Prostate gland (tissue), 2 donors: ENCODE results near the gene KCNAB1.

Source experiments
- CTCF ChIP-seq, 4 experiments: fragments of 200-600 bp in 2 of 4; fragments of 450-650 bp in 2 of 4; sonication (generic) in 2 of 4; IDR thresholded peaks; 1 replicate in 3 of 4; 2 replicates in 1 of 4; pipeline ENCODE4 v1.5.1; 2016 to 2019; ENCODE audit warnings: antibody characterized with exemption in 4 of 4, mild to moderate bottlenecking in 2 of 4, moderate library complexity in 2 of 4
- POLR2A ChIP-seq: fragments of 450-650 bp; IDR thresholded peaks from one replicate; pipeline ENCODE4 v1.6.1; 2016; ENCODE audit warnings: antibody characterized with exemption, mild to moderate bottlenecking
- POLR2AphosphoS5 ChIP-seq: sonication (generic); formaldehyde crosslinking; IDR thresholded peaks from one replicate; pipeline ENCODE4 v1.6.1; 2017; ENCODE audit warnings: antibody characterized with exemption

GRCh38 chr3:156290924-156291271 is 170.5 kb downstream of the KCNAB1 start:
- TF ChIP-seq CTCF (IDR thresholded peaks at IDR 0.05) (no peak), POLR2AphosphoS5 (no peak), POLR2A (no peak)
